Endodermal cell (in vitro differentiated cells): ENCODE data around the gene ZHX3. TPM values are rescaled to one million over a fixed set of nuclear protein-coding genes. Genes with fewer than 3 reads are reported as not detected.

ENCODE experiments used
- DNase-seq: peaks from one replicate; pipeline ENCODE4 v3.0.0-alpha.2; 2017
- H3K27ac ChIP-seq: 2 replicates; pipeline ENCODE4 v1.5.1; 2013; ENCODE audit warnings: mild to moderate bottlenecking, low read depth, low read length, moderate library complexity
- H3K27me3 ChIP-seq: 2 replicates; pipeline ENCODE4 v1.6.1; 2013; ENCODE audit warnings: mild to moderate bottlenecking, low read length, moderate library complexity; ENCODE audit not compliant: insufficient read depth, control insufficient read depth, poor library complexity, severe bottlenecking
- H3K36me3 ChIP-seq: 2 replicates; pipeline ENCODE4 v1.7.0; 2013; ENCODE audit warnings: mild to moderate bottlenecking, low read length, moderate library complexity; ENCODE audit not compliant: control insufficient read depth, insufficient read depth
- H3K4me1 ChIP-seq: one replicate; pipeline ENCODE4 v1.7.0; 2013; ENCODE audit warnings: low read length; ENCODE audit not compliant: control insufficient read depth, insufficient read depth
- H3K4me3 ChIP-seq: 2 replicates; pipeline ENCODE4 v1.5.1; 2013; ENCODE audit warnings: mild to moderate bottlenecking, low read length, moderate library complexity
- H3K9ac ChIP-seq: 2 replicates; pipeline ENCODE4 v1.6.1; 2013; ENCODE audit warnings: mild to moderate bottlenecking, low read length, moderate library complexity; ENCODE audit not compliant: poor library complexity, severe bottlenecking; ENCODE audit errors: extremely low read depth
- H3K9me3 ChIP-seq: 2 replicates; pipeline ENCODE4 v1.6.1; 2013; ENCODE audit warnings: mild to moderate bottlenecking, low read length, moderate library complexity; ENCODE audit not compliant: control insufficient read depth
- H3K27ac Mint-ChIP-seq: 2 replicates; pipeline ENCODE4 v1.8.0; 2020; ENCODE audit warnings: mixed read lengths
- H3K27me3 Mint-ChIP-seq: 2 replicates; pipeline ENCODE4 v1.8.0; 2021; ENCODE audit warnings: mild to moderate bottlenecking, mixed read lengths; ENCODE audit not compliant: insufficient read depth
- H3K36me3 Mint-ChIP-seq: 2 replicates; pipeline ENCODE4 v1.8.0; 2020; ENCODE audit warnings: low read depth, mixed read lengths
- H3K4me1 Mint-ChIP-seq: 2 replicates; pipeline ENCODE4 v1.8.0; 2020; ENCODE audit warnings: mixed read lengths
- H3K4me3 Mint-ChIP-seq: 2 replicates; pipeline ENCODE4 v1.8.0; 2020; ENCODE audit warnings: mild to moderate bottlenecking, moderate library complexity, mixed read lengths
- H3K9me3 Mint-ChIP-seq: 2 replicates; pipeline ENCODE4 v1.8.0; 2020; ENCODE audit warnings: mild to moderate bottlenecking, mixed read lengths
- WGBS, 2 experiments: methylation state at CpG; one replicate each; pipeline versions ENCODE4 v1.1.5 to v1.1.7; 2013; ENCODE audit warnings: missing lambda C conversion rate in 2 of 2, mixed read lengths in 1 of 2; ENCODE audit not compliant: insufficient coverage in 1 of 2, insufficient read length in 1 of 2; 5-methylcytosine and 5-hydroxymethylcytosine counted together
- total RNA-seq, 2 donors: library from RNA; stranded (reverse); fragmentation: NEBNext Ultra II Directional in 1 of 2; extraction: Animal tissue kit (Norgen Biotek cat#: 25700) in 1 of 2; gene quantifications; 2 replicates in 1 of 2; 3 replicates in 1 of 2; pipeline ENCODE4 v1.2.1, GENCODE V29; 2021
- TF ChIP-seq, protein P1 (sequence below): fragments of 200-600 bp; sonication (generic); conservative IDR thresholded peaks from 2 replicates; pipeline ENCODE4 v1.5.0; 2021; ENCODE audit warnings: antibody characterized with exemption, mild to moderate bottlenecking

ZHX3 gene
- total RNA-seq, 2 donors from 2014 or later, result 5.4 to 5.5 TPM

DNA sequence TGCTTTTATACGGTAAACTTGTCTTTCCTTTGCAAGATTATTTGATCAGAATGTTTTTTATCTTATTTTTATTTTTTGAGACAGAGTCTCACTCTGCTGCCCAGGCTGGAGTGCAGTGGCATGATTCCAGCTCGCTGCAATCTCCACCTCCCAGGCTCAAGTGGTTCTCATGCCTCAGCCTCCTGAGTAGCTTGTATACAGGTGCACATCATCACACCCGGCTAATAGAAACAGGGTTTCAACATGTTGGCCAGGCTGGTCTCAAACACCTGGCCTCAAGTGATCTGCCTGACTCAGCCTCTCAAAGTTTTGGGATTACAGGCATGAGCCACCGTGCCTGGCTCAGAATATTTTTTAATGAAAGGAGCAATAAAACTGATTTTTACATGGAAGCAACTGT is 14.2 kb upstream of the ZHX3 start:
- Histone ChIP-seq H3K4me1 (no peaks in the 10 kb centered on the region), H3K36me3 (no peaks in the 10 kb centered on the region), H3K9ac (no peak overlapping the region), H3K27ac (no peak overlapping the region), H3K4me3 (no peak overlapping the region), H3K9me3 (no peaks in the 10 kb centered on the region), H3K27me3 (no peaks in the 10 kb centered on the region)
- TF ChIP-seq, protein P1, sequence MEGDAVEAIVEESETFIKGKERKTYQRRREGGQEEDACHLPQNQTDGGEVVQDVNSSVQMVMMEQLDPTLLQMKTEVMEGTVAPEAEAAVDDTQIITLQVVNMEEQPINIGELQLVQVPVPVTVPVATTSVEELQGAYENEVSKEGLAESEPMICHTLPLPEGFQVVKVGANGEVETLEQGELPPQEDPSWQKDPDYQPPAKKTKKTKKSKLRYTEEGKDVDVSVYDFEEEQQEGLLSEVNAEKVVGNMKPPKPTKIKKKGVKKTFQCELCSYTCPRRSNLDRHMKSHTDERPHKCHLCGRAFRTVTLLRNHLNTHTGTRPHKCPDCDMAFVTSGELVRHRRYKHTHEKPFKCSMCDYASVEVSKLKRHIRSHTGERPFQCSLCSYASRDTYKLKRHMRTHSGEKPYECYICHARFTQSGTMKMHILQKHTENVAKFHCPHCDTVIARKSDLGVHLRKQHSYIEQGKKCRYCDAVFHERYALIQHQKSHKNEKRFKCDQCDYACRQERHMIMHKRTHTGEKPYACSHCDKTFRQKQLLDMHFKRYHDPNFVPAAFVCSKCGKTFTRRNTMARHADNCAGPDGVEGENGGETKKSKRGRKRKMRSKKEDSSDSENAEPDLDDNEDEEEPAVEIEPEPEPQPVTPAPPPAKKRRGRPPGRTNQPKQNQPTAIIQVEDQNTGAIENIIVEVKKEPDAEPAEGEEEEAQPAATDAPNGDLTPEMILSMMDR, result no peak
- Mint-ChIP-seq H3K4me1 (peaks cover 2% of the 10 kb centered on the region), H3K9me3 (no peaks in the 10 kb centered on the region), H3K27me3 (peaks cover 7% of the 10 kb centered on the region), H3K4me3 (no peak overlapping the region), H3K36me3 (no peaks in the 10 kb centered on the region), H3K27ac (no peak overlapping the region)
- DNase-seq, result peak; percentile 16
- WGBS, 2 experiments, result 95 to 96% methylated on average over 4 of the region's 4 CpGs

DNA sequence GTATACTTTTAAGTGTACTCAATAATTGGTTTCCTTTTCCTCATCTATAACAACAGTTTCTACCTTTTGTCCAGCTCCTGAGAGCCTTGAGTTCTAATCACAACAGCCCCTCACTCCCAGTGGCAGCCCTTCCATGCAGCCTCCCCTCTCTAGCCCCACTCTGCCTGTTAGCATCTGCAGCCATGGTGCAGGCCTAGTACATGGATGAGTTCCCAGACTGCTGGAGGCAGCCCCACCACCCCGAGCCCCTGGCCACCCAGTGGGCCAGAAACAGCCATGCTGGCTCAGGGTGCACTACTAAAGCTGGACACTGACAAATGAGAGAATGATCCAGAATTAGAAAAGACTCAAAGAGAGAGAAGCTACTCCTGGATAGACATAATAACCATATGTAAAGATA is 13.4 kb upstream of the ZHX3 start:
- H3K27ac ChIP-seq, result no peak overlapping the region
- Mint-ChIP-seq H3K9me3 (no peaks in the 10 kb centered on the region), H3K4me1 (peaks cover 2% of the 10 kb centered on the region), H3K27ac (no peak overlapping the region), H3K27me3 (peaks cover 5% of the 10 kb centered on the region), H3K36me3 (no peaks in the 10 kb centered on the region), H3K4me3 (no peak overlapping the region)
- H3K27me3 ChIP-seq, result no peaks in the 10 kb centered on the region
- no peaks in the 10 kb centered on the region for H3K36me3 ChIP-seq
- no peaks in the 10 kb centered on the region for H3K9me3 ChIP-seq
- no peak for DNase-seq
- H3K4me3 ChIP-seq, result no peak overlapping the region
- no peak overlapping the region for H3K9ac ChIP-seq
- TF ChIP-seq, protein P1, result no peak
- WGBS, 2 experiments, result 67 to 91% methylated on average over 1 of the region's 1 CpG
- no peaks in the 10 kb centered on the region for H3K4me1 ChIP-seq

DNA sequence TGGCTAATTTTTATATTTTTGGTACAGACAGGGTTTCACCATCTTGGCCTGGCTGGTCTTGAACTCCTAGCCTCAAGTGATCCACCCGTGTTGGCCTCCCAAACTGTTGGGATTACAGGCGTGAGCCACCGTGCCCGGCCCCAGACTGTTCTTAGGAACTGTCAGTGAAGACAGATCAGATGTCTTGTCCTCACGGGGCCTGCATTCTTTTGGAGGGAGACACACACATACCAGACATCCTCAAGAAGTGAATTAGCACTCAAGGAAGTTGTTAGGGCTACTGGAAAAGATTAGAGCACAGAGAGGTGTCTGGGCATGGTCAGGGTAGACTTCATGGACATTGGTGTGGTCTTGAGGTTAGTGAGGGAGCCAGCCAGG is 12.8 kb upstream of the ZHX3 start:
- Histone ChIP-seq H3K9me3 (no peaks in the 10 kb centered on the region), H3K9ac (no peak overlapping the region), H3K27ac (no peak overlapping the region), H3K27me3 (no peaks in the 10 kb centered on the region), H3K4me1 (no peaks in the 10 kb centered on the region), H3K36me3 (no peaks in the 10 kb centered on the region), H3K4me3 (no peak overlapping the region)
- H3K9me3 Mint-ChIP-seq, result no peaks in the 10 kb centered on the region
- peaks cover 2% of the 10 kb centered on the region for H3K4me1 Mint-ChIP-seq
- TF ChIP-seq, protein P1, result no peak
- no peak for DNase-seq
- H3K27me3 Mint-ChIP-seq, result peaks cover 5% of the 10 kb centered on the region
- WGBS, 2 experiments, result 67 to 88% methylated on average over 1 to 5 of the region's 5 CpGs
- H3K4me3 Mint-ChIP-seq, result no peak overlapping the region
- H3K36me3 Mint-ChIP-seq, result no peaks in the 10 kb centered on the region
- no peak overlapping the region for H3K27ac Mint-ChIP-seq
